GM19025 (cell line): ENCODE data around the gene SLCO4A1.
"Not testable (repeated sequence)": the region's sequence is repeated elsewhere in the genome, so short reads cannot be mapped to it uniquely, and the experiment has no call there.

Experiments used
- ATAC-seq: cut with Tn5 transposase; IDR thresholded peaks from one replicate; pipeline ENCODE4 v1.9.1; 2021; ENCODE audit warnings: mild to moderate bottlenecking, low read depth, moderate library complexity; ENCODE audit not compliant: unreplicated experiment

The SLCO4A1 gene

GRCh38 chr20:62622178-62622876 is 20.0 kb upstream of the SLCO4A1 start:
- no peak for ATAC-seq

GRCh38 chr20:62622877-62623487 is 19.3 kb upstream of the SLCO4A1 start:
- no peak for ATAC-seq

GRCh38 chr20:62623488-62624324 is 18.6 kb upstream of the SLCO4A1 start:
- peak; percentile 83 for ATAC-seq

- peak; percentile 19 for ATAC-seq
Measured at GRCh38 chr20:62624325-62624690, 18.0 kb upstream of the SLCO4A1 start.

- ATAC-seq: no peak
Measured at GRCh38 chr20:62624719-62625453, 17.4 kb upstream of the SLCO4A1 start.

GRCh38 chr20:62625516-62625915 is 16.8 kb upstream of the SLCO4A1 start:
- no peak for ATAC-seq

GRCh38 chr20:62625921-62626547 is 16.3 kb upstream of the SLCO4A1 start:
- no peak for ATAC-seq

- ATAC-seq: not testable (repeated sequence)
Measured at GRCh38 chr20:62627425-62627824, 14.9 kb upstream of the SLCO4A1 start.

GRCh38 chr20:62627901-62628612 is 14.2 kb upstream of the SLCO4A1 start:
- ATAC-seq: no peak

- ATAC-seq: no peak
Measured at GRCh38 chr20:62628691-62629090, 13.6 kb upstream of the SLCO4A1 start.

- no peak for ATAC-seq
Measured at GRCh38 chr20:62629864-62630470, 12.3 kb upstream of the SLCO4A1 start.

GRCh38 chr20:62631336-62632308 is 10.7 kb upstream of the SLCO4A1 start:
- ATAC-seq: no peak

GRCh38 chr20:62632575-62633090 is 9.7 kb upstream of the SLCO4A1 start:
- no peak for ATAC-seq

GRCh38 chr20:62633598-62634329 is 8.5 kb upstream of the SLCO4A1 start:
- ATAC-seq: no peak

- ATAC-seq: no peak
Measured at GRCh38 chr20:62634330-62634967, 7.9 kb upstream of the SLCO4A1 start.

- no peak for ATAC-seq
Measured at GRCh38 chr20:62635232-62635631, 7.1 kb upstream of the SLCO4A1 start.

- no peak for ATAC-seq
Measured at GRCh38 chr20:62635852-62636251, 6.5 kb upstream of the SLCO4A1 start.
